Measurements from ENCODE around the gene IBTK. TPM values are rescaled to one million over a fixed set of nuclear protein-coding genes. Genes with fewer than 3 reads are reported as not detected.
"Not testable (repeated sequence)": the region's sequence is repeated elsewhere in the genome, so short reads cannot be mapped to it uniquely, and the experiment has no call there.

IBTK gene
- polyA plus RNA-seq (ENCODE audit: insufficient read length) = 56.8 TPM
- long read RNA-seq, donor 1, partial matches to known transcripts = 5 of 5 reads
- long read RNA-seq, donor 1, other reads (novel, unspliced or antisense) = 0 of 5 reads
- long read RNA-seq, donor 2, full-length matches to known transcripts = 3 of 11 reads
- long read RNA-seq, donor 2, partial matches to known transcripts = 8 of 11 reads
- long read RNA-seq, donor 2, other reads (novel, unspliced or antisense) = 0 of 11 reads
- long read RNA-seq, donor 3, full-length matches to known transcripts = 1 of 14 reads
- long read RNA-seq, donor 3, partial matches to known transcripts = 13 of 14 reads
- long read RNA-seq, donor 3, other reads (novel, unspliced or antisense) = 0 of 14 reads
- long read RNA-seq, donor 4 = 0 reads
- long read RNA-seq, donor 5, partial matches to known transcripts = 0 of 1 reads
- long read RNA-seq, donor 5, other reads (novel, unspliced or antisense) = 0 of 1 reads
- long read RNA-seq, donor 6, full-length matches to known transcripts = 1 of 9 reads
- long read RNA-seq, donor 6, partial matches to known transcripts = 8 of 9 reads
- long read RNA-seq, donor 6, other reads (novel, unspliced or antisense) = 0 of 9 reads
- long read RNA-seq, donor 7, full-length matches to known transcripts = 2 of 14 reads
- long read RNA-seq, donor 7, partial matches to known transcripts = 12 of 14 reads
- long read RNA-seq, donor 7, other reads (novel, unspliced or antisense) = 0 of 14 reads
- long read RNA-seq, donor 8, full-length matches to known transcripts = 1 of 1 reads
- long read RNA-seq, donor 8, partial matches to known transcripts = 0 of 1 reads
- long read RNA-seq, donor 8, other reads (novel, unspliced or antisense) = 0 of 1 reads

GRCh38 chr6:82247505-82248272 is at the start of gene IBTK:
IBTK (minus strand) TSS chr6:82247744; CDS start chr6:82240486, 7,258 bp downstream.
- peak; percentile 93 for DNase-seq

GRCh38 chr6:82283771-82284410 is 36.3 kb upstream of the IBTK start:
- no peak for DNase-seq

- not testable (repeated sequence) for DNase-seq
These were observed 34.0 kb upstream of the IBTK start for GRCh38 chr6:82281550-82281949.

- no peak for DNase-seq
These were observed 30.1 kb upstream of the IBTK start for GRCh38 chr6:82277686-82278085.

GRCh38 chr6:82275686-82276085 is 28.1 kb upstream of the IBTK start:
- DNase-seq = no peak

- DNase-seq = no peak
These were observed 25.8 kb upstream of the IBTK start for GRCh38 chr6:82273295-82273694.

GRCh38 chr6:82270881-82271635 is 23.5 kb upstream of the IBTK start:
- no peak for DNase-seq

- DNase-seq = no peak
These were observed 20.8 kb upstream of the IBTK start for GRCh38 chr6:82268301-82268846.

GRCh38 chr6:82264824-82265223 is 17.3 kb upstream of the IBTK start:
- DNase-seq = no peak

GRCh38 chr6:82264321-82264720 is 16.8 kb upstream of the IBTK start:
- no peak for DNase-seq

- DNase-seq = no peak
These were observed 16.4 kb upstream of the IBTK start for GRCh38 chr6:82263916-82264315.

GRCh38 chr6:82260997-82261732 is 13.6 kb upstream of the IBTK start:
- no peak for DNase-seq

GRCh38 chr6:82259389-82259788 is 11.8 kb upstream of the IBTK start:
- no peak for DNase-seq

GRCh38 chr6:82257088-82257774 is 9.7 kb upstream of the IBTK start:
- no peak for DNase-seq

- not testable (repeated sequence) for DNase-seq
These were observed 7.2 kb upstream of the IBTK start for GRCh38 chr6:82254722-82255121.

GRCh38 chr6:82251942-82252341 is 4.4 kb upstream of the IBTK start:
- no peak for DNase-seq

- DNase-seq = no peak
These were observed 2.1 kb upstream of the IBTK start for GRCh38 chr6:82249381-82250253.

- DNase-seq = no peak
These were observed 760 bp upstream of the IBTK start for GRCh38 chr6:82248273-82248735.

Measured in left kidney (tissue), 8 donors.